Stimulated activated CD8-positive, alpha-beta memory T cell treated with anti-CD3 and anti-CD28 coated beads, Interleukin-12 subunit alpha, Interleukin-12 subunit beta, amount 100 ng/mL, for 24 hours (primary cell): ENCODE results near the gene CALML6.
"Not testable (repeated sequence)": the region's sequence is repeated elsewhere in the genome, so short reads cannot be mapped to it uniquely, and the experiment has no call there.

Experiments used
- DNase-seq: peaks from one replicate; pipeline ENCODE4 v3.0.0-alpha.2; 2020; ENCODE audit errors: extremely low read depth

The CALML6 gene

GRCh38 chr1:1925437-1926345, 10.6 kb downstream of the CALML6 start:
- no peak for DNase-seq

DNA sequence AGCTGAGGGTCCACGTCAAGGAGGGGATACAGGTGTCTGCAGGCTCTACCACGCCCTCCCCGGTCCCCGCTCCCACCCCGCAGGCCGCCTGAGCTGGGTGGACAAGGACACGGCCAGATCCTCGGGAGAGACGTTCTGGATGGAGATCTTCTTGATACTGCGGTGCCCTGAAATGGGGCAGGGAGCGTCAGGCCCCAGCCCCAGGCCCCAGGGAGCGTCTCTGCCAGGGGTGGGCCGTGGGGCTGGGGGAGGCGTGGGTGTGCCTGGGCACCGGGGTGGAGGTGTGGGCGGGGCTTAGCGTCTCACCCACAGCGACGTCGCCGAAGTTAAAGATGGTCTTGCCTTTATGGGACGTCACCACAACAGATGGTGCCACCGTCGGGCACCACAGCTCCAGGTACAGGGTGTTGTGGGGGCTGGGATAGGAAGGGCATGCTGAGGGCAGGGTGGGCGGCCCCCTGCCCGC, 11.3 kb downstream of the CALML6 start:
- DNase-seq: no peak

GRCh38 chr1:1926886-1927660, 12.0 kb downstream of the CALML6 start:
- no peak for DNase-seq

GRCh38 chr1:1927751-1928150, 12.7 kb downstream of the CALML6 start:
- DNase-seq: no peak

- no peak for DNase-seq
These were observed 13.4 kb downstream of the CALML6 start for GRCh38 chr1:1928231-1929101.

- DNase-seq: no peak
These were observed 14.1 kb downstream of the CALML6 start for GRCh38 chr1:1929102-1929638.

DNA sequence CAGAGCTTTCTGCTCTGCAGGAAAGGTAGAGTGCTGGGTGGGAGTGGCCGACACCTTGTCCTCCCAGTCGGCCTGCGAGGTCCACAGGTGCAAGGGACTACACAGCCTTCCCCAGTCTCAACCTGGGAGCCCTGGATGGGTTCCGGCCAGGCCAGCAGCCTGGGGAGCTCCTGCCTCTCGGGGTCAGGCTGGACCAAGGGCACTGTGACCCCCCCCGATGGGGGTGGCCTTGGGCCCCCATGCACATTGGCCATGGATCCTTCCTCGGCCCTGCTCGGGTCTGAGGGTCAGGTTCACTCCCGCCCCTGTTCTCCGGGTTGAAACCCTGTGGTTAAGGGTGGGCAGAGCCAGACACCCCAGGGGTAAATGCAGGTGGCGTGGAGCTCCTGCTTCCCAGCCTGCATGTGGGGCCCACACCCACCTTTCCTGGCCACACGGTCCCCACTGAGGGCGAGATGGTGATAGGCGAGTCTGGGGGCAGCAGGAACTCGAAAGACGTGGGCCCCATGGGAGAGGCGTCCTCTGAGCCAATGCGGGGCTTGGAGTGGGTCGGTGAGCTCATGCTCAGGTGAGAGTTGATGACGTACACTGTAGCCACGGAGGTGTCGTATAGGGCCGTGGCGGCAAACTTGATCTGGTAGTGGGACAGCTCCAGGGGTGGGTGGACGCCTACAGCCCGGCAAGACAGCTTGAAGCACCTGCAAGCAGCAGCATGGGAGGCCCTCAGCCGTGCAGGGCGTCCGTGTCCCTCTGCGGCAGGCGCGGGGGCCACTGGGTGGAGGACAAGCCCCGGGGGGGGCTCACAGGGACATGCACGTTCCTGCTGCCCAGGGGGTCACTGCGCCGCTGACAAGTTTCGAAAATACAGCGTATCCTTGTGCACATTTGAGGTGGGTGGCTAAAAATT, 14.8 kb downstream of the CALML6 start:
- DNase-seq: no peak

GRCh38 chr1:1934848-1935247, 19.8 kb downstream of the CALML6 start:
- not testable (repeated sequence) for DNase-seq

DNA sequence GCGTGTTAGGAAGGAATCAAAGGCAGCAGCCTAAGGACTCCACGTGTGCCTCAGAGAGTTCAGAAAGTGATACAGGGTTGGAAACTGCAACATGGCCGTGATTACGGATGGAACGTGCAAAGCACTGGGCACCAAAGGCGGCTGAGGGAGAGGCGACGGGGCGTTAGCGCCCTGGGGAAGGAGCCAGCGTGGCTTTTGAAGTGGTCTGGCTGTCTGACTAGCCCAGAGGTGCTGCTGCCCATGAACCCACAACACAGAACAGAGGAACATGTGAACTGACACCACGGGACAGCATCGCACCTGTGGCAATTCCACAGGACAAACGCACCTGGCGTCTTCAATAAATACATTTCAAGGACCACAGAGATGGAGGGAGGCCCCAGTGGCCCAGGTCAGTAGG, 22.0 kb downstream of the CALML6 start:
- no peak for DNase-seq

- no peak for DNase-seq
These were observed 22.7 kb downstream of the CALML6 start for GRCh38 chr1:1937549-1938275.

GRCh38 chr1:1938276-1938573, 23.2 kb downstream of the CALML6 start:
- DNase-seq: no peak

GRCh38 chr1:1938613-1939295, 23.7 kb downstream of the CALML6 start:
- DNase-seq: no peak

GRCh38 chr1:1939296-1940122, 24.4 kb downstream of the CALML6 start:
- no peak for DNase-seq

GRCh38 chr1:1940123-1940425, 25.0 kb downstream of the CALML6 start:
- DNase-seq: no peak

DNA sequence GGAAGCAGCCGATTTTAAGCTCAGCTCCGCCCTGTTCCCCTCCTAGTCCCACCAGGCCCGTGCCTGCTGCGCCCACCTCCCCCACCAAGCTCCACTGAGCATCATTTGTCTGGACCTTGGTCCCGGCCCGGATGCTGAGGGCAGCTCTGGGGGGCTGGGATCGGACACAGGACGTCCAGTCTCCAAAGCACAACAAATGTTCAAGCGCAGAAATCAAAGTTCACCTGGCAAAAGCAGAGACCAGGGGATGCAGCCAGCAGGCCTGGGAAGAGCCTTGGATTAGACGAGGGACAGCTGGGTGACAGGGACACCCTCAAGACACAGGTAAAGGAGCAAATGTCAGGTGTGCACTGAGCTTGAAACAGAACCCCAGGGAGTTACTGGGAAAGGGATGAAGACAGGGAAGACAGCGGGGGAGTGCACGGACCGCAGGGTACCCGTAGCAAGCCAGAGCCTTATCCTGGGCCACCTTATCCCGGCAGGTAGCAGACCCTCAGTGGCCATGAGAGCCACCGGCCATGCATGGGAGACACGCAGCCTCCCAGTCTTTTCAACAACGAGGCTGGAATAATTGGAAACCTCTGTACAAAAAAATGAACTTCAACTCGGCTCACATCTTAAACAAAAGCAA, 26.3 kb downstream of the CALML6 start:
- DNase-seq: no peak

GRCh38 chr1:1941868-1942752, 27.1 kb downstream of the CALML6 start:
- no peak for DNase-seq
